ENCODE results near the gene TMEM151B.
"Not testable (repeated sequence)": the region's sequence is repeated elsewhere in the genome, so short reads cannot be mapped to it uniquely, and the experiment has no call there.

The TMEM151B gene

DNA sequence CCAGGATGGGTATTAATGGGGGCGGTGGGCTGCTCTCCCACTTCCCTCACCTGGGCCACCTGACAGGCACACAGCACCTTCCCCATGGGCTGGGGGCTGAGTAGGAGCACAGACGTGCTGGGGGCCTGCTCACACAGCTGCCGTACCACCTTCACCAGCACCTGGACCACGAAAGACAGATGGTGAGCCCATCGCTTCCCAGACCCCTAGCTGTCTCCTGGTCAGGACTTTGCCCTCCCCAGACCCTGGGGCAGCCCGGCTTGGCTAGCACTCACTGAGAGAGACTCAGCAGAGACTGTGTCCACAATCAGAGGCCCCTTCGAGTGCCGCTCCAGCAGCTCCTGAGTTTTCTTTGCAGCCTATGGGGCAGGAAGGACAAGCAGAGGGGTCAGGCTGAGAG lies 30.9 kb downstream of the TMEM151B start:
- no peak for FAIRE-seq

DNA sequence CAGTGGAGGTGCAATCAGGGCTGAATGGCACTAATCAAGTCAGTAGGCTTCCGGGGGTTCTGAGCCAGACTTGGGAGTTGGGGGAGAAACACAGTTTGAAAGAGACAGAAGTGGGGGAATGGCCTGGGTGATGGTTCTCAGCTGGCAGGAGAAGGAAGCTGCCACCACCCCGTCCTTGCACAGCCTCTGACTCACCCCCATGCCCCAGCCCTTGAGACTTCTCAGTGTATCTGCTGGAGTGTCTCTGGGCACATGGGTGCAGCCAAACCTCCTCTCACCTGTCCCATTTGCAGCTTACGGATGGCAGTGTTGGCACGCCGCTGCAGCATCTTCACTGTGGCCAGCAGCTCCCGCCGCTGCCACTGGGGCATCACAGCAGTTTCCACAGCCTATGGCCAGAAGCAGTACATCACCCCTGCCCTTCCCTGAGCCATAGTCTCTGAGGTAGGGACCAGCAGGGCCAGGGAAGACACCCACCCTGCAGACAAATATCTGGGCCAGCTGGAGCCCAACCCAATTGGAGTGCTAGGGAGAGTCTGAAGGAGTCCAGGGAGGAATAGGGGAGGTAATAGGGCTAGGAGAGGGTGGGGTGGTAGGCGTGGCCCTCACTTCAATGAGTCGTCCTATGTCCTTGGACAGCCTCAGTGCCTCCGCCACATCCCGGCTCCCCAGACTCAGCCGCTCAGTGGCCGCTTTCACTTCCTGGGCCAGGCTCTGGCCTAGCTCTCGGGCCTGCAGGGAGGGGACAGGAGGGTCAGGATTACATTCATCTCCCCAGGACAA lies 31.7 kb downstream of the TMEM151B start:
- FAIRE-seq: no peak
- no peak for DNase-seq (ENCODE audit: insufficient read length, low spot score)

More for the DNA sequence above, 30.9 kb downstream of the TMEM151B start:
- no peak for DNase-seq (ENCODE audit: insufficient read length, low spot score)

DNA sequence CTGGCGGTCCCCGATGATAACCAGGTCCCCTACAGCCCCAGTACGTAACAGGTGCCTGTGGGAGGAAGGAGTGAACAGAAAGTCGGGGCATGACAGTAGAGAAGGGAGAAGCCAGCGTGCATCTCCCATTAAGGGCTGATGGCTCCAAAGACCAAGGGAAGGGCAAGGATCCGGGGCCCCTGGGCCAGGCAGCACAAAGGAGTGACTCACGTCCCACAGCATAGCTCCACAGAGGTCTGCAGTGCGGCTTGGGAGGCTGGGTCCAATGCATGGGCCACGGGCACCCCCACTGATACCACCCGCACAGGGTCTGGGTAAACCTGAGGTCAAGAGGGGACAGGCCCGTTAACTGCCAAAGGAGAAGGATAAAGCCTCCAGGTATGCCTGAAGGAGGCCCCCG lies 32.6 kb downstream of the TMEM151B start:
- DNase-seq (ENCODE audit: insufficient read length, low spot score) (no peak), FAIRE-seq (no peak)

DNA sequence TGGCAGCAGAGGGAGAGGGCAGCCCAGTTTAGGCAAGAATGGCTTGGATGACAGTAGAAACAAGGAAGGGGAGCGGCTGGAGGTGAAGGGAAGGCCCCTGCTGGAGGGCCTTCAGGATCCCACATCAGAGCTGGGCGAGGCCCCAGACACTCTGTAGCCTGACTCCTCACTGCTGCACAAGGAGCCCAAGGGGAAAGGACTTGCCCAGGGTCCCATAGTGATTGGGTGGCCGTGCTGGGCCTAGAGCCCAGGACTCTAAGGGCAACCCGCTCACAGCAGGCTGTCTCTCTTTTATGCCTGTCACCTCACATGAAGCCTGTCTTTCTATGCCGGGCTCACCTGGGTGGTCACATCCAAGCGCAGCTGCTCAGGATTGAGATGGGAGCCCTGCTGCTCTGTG lies 33.6 kb downstream of the TMEM151B start:
- FAIRE-seq (no peak), DNase-seq (ENCODE audit: insufficient read length, low spot score) (no peak)

DNA sequence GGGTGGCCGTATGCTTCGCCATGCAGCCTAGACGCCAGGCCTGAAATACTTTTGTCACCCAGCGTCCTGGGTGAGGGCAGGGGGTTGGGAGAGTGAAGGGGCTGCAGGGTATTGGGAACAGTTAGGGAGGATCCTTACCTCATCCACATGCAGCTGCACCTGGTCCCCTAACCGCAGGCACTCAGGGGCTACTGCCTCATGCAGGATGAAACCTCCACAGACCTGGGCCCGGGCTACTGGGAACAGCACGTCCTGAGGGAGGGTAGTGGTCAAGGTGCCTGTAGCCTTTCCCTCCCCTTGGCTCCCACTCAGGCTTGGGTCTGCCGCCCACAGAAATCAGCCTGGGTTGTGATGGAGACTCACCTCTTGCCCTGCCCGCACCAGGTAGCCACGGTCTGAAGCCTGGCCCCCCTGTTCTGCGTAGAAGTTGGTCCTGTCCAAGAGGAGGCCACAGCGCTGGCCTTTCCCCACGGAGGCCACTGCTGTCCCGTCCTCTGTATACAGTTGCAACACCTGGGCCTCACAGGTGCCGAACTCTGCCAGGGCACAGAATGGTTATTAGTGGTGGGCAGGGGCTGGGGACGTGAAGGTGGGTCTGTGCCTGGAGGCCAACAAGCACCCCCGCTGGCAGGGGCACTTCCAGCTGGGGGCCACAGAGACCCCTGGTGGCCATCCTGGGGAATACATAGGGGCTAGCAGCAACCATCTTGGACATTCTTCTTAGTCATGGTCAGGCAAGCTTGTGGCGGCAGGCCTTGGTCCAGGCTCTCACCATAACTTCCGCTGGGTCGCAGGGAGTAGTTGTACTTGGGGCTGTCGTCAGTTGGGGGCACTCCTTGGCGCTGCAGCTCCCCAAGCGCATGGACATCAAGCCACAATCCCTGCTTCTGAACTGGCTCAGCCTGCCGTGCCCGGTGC lies 34.3 kb downstream of the TMEM151B start:
- peak; percentile 46 for DNase-seq (ENCODE audit: insufficient read length, low spot score)
- peak; percentile 37 for FAIRE-seq

DNA sequence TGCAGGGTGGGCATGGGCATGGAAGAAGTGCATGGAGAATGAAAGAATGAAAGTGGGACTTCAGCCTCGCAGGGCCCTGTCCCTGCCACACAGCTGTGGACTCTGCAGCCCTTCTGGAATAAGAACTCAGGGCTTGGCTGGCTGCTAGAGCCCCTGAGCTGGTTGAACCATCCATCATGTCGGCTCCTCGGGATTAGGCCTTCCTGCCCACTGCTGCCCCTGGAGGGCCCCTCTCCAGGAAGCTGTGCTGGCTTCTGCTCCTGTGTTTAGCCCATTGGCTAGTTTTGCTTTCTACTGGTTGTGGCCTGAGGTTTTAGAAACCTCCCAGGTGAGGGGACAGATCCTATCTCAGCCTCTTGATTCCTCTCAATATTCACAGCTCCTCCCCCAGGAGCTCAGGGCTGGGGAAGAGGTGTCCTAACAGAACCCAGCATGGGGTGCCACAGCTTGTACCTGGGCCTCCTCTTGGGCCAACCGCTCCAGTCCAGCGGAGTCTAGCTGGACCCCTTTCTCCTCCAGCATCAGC lies 35.0 kb downstream of the TMEM151B start:
- DNase-seq (ENCODE audit: insufficient read length, low spot score) (no peak), FAIRE-seq (no peak)

DNA sequence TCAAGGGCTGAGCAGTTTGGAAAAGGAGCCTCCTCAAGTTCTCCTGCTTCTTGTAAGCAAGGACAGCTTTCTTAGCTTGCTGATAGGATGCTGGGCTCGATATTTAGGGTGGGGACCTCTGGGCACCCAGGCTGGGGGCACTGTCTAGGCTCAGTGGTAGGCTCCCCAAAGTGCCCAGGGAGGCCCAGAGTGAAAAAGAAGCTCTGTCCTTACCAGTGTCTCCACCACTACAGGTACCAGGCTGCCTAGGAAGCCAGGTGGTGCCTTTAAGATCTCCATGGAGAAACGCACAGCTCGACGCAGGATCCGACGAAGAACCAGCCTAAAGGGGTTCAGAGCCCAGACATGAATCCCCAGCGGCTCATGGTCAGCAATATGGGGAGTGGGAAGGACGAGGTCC lies 36.5 kb downstream of the TMEM151B start:
- FAIRE-seq: no peak

DNA sequence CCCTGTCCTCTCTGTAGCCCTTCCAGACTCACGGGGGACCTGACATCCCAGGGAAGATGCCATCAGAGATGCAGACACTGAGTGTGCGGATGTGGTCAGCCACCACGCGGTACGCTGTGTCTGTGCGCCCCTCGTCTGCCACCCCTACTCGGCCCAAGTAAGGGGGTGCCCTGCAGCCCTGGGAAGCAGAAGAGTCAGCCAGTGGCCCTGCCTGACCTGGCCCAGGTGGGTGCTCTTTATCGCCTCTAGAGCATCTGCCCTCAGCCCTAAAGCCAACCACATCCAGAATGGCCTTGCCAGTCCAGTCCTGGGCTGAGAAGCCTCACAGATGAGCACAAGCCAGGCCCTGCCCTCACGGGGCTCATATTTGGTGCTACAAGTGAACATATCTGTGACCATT lies 37.0 kb downstream of the TMEM151B start:
- FAIRE-seq: no peak

More for the DNA sequence above, 36.5 kb downstream of the TMEM151B start:
- no peak for DNase-seq (ENCODE audit: insufficient read length, low spot score)

GRCh38 chr6:44309092-44309491 lies 38.8 kb downstream of the TMEM151B start:
- no peak for FAIRE-seq
- DNase-seq (ENCODE audit: insufficient read length, low spot score): no peak

More for the DNA sequence above, 37.0 kb downstream of the TMEM151B start:
- DNase-seq (ENCODE audit: insufficient read length, low spot score): no peak

DNA sequence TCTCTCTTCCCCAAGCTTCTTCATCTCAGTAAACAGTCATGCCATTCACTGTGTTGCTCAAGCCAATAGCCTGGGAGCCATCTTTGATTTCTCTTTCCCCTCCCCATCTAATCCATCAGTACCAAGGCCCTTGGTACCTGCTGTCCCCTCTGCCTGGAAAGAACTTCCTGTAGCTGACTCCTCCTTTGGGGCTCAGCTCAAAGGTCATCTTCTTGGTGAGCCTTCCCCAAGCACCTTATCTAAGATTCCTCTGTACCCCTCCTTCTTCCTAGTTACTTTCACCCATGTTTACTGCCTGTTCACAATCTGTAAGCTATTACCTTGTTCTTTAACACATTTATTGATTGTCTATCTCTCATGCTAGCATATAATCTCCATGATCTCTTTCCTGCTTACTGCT lies 39.4 kb downstream of the TMEM151B start:
- DNase-seq (ENCODE audit: insufficient read length, low spot score): no peak
- no peak for FAIRE-seq

DNA sequence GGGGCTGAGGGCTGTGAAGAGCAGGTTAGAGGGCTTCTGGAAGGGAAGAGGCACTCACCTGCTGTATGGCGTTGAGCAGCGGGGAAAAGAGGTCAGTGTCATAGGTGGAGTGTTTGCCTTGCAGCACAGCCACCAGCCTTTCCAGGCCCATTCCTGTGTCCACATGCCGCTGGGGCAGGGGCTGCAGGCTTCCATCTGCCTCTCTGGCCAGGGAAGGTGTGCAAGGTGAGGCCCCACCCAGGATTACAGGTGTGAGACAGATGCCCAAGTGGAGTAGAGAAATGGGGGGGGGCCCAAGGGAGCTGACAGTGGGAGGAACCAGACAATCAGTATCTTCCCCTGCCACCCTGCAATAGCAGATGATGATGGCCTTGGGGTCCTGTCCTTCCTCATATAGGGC lies 40.0 kb downstream of the TMEM151B start:
- no peak for FAIRE-seq

GRCh38 chr6:44311304-44311703 lies 41.1 kb downstream of the TMEM151B start:
- DNase-seq (ENCODE audit: insufficient read length, low spot score) (no peak), FAIRE-seq (no peak)

More for the DNA sequence above, 40.0 kb downstream of the TMEM151B start:
- no peak for DNase-seq (ENCODE audit: insufficient read length, low spot score)

GRCh38 chr6:44311767-44312166 lies 41.5 kb downstream of the TMEM151B start:
- no peak for DNase-seq (ENCODE audit: insufficient read length, low spot score)
- FAIRE-seq: no peak

DNA sequence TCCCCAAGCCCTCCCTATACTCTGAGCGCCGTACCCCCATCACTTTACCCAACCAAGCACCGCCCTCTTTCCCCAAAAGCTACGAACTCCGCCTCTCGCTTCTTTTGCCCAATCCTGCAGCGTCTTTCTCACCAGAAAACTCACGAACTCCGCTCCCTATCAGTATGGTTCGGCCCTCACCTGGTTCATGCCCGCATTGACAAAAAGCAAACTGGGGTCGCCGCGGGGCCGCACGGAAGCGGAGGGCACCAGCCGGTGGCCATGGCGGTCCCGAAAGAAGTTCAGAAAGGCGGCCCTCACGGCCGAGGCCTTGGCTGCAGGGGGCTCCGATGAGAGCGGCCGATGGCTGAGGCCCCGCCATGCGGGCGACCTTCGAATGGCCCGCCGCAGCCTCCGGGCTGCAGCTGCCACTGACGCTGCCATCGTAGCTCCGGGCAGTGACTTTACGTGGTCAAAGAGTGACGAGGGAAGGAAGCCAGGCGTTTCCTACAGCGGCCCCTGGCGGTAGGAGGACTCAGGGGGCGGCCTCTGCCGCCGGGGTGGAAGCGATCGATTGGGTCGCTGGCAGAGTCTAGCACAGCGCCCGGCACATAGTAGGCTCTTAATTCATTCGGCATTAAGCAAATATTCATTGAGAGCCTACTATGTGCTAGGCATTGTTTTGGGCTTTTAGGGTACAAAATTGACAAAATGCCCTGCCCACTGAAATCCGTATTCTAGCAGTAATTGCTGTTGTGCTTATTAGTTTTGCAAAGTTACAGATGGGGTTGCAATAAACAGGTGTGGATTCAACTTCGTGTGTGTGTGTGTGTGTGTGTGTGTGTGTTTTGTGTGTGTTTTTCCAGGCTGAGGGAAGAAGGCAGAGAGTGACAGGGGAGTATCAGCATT lies 42.9 kb downstream of the TMEM151B start, which contains the start of gene AARS2:
Gene AARS2, minus strand, starts transcription at position 447 of the 888 bp plus-strand sequence. Its CDS starts 24 bp downstream, at position 423.
- peak; percentile 82 for DNase-seq (ENCODE audit: insufficient read length, low spot score)
- FAIRE-seq: peak; percentile 86

DNA sequence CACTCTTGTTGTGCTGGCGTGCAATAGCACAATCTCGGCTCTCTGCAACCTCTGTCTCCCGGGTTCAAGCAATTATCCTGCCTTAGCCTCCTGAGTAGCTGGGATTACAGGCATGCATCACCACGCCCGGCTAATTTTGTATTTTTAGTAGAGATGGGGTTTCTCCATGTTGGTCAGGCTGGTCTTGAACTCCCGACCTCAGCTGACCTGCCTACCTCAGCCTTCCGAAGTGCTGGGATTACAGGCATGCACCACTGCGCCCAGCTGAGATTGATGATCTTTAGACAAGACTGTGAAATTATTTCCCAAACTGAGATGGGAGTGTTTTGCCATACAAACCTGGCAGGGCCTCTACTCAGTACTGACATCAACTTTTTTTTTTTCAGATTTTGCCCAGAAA lies 44.4 kb downstream of the TMEM151B start:
- not testable (repeated sequence) for FAIRE-seq; DNase-seq (ENCODE audit: insufficient read length, low spot score)

DNA sequence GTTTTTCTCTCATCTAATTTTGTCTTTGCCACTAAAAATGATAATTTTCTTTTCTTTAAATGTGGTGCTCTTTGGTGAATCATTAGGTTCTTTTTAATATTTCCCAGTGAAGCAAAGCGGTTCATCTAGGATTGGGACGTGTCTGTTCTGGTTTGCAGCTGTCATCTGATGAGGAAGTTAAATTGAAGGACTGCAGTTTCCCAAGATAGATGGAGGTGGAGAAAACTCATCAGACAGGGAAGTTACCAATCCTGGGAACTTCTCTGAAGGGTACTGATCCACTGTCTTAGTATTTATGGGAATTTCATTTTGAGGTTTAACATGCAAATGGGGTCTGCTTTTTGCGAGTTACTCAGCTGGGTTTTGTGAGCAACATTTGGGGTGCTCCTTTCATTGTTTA lies 45.3 kb downstream of the TMEM151B start:
- FAIRE-seq: no peak

DNA sequence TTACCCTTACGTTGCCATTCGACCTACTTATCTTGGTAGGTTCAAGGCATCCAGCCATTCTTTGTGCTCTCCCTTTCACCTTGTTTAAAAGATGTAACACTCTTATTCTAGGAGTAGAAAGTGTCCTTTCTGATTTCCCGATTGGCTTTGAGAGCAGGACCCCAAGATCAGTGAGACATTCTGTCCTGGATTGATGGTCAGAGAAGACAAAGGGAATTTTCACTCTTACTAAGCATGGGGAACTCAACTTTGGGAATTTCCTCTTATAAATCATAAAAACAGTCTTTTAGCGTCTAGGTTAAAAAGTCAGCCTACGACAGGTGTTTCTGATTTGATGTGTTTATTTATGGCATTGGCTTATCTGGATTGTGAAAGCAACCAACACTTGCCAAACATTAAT lies 45.7 kb downstream of the TMEM151B start:
- FAIRE-seq: no peak
- no peak for DNase-seq (ENCODE audit: insufficient read length, low spot score)

More for the DNA sequence above, 45.3 kb downstream of the TMEM151B start:
- no peak for DNase-seq (ENCODE audit: insufficient read length, low spot score)

- no peak for DNase-seq (ENCODE audit: insufficient read length, low spot score)
- FAIRE-seq: no peak
These were observed 46.2 kb downstream of the TMEM151B start for GRCh38 chr6:44316481-44316880.

GRCh38 chr6:44317136-44317631 lies 46.9 kb downstream of the TMEM151B start:
- FAIRE-seq; DNase-seq (ENCODE audit: insufficient read length, low spot score): not testable (repeated sequence)

GRCh38 chr6:44321210-44321609 lies 51.0 kb downstream of the TMEM151B start:
- DNase-seq (ENCODE audit: insufficient read length, low spot score): no peak
- FAIRE-seq: no peak
